Lower leg skin (tissue), 4 donors: ENCODE measurements around the gene RBM26. TPM values are rescaled to one million over a fixed set of nuclear protein-coding genes. Genes with fewer than 3 reads are reported as not detected.
"Not testable (repeated sequence)": the region's sequence is repeated elsewhere in the genome, so short reads cannot be mapped to it uniquely, and the experiment has no call there.

Experiments
- DNase-seq, 2 donors: peaks; one replicate each; pipeline ENCODE4 v3.0.0-alpha.2; 2019; ENCODE audit warnings: low spot score in 2 of 2
- H3K4me3 ChIP-seq: fragments of 200-600 bp; sonication (generic); 2 replicates; pipeline ENCODE4 v1.5.1; 2017; ENCODE audit warnings: mild to moderate bottlenecking, low read depth; ENCODE audit not compliant: poor library complexity, severe bottlenecking
- POLR2A ChIP-seq, 2 donors: fragments of 450-650 bp; IDR thresholded peaks; one replicate each; pipeline ENCODE4 v1.6.1; 2016 to 2017; ENCODE audit warnings: antibody characterized with exemption in 2 of 2, mild to moderate bottlenecking in 1 of 2, moderate library complexity in 1 of 2
- WGBS, 2 donors: methylation state at CpG; one replicate each; pipeline ENCODE4 v1.1.5; 2018; 5-methylcytosine and 5-hydroxymethylcytosine counted together
- intact Hi-C: fragments of 100-400 bp; cut with DNase I; formaldehyde crosslinking; loops from one replicate; pipeline ENCODE4 v1.15.0; 2023; ENCODE audit warnings: low total_unique reads
- total RNA-seq, 4 donors: library from RNA; depleted of rRNA; stranded (reverse); fragments of >200 nt; gene quantifications; one replicate each; pipeline ENCODE4 v1.1.0, GENCODE V29; 2016
- TF ChIP-seq, protein P1 (sequence below), 3 donors: fragments of 450-650 bp; IDR thresholded peaks; one replicate each; pipeline ENCODE4 v1.5.1; 2016; ENCODE audit warnings: antibody characterized with exemption in 3 of 3, mild to moderate bottlenecking in 3 of 3, moderate library complexity in 2 of 3

Gene RBM26
- total RNA-seq, 4 donors from 2014 or later = 23.5 to 29.6 (median 28.8) TPM

DNA sequence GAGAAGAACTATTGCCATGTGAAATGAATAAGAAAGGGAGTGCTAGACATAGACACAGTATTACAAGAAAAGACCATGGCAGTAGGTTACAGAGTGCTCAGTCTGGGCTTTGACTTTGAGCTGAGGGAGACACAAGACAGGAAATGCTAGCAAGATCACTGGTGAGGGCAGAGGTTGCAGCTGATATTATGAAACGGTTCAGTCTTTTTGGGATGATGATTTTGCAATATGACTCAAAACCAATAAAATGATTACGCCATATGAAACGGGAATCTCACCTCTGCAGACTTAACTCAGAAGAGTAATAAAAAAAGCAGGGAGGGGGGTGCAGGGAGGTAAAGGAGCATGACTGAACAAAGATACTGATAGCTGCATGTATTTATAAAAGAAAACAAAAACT, 123.1 kb downstream of the RBM26 start:
- no peak for DNase-seq
- H3K4me3 ChIP-seq = no peak overlapping the region
- WGBS, 2 donors = 32 to 37% methylated on average over 3 of the region's 3 CpGs
- TF ChIP-seq, protein P1, sequence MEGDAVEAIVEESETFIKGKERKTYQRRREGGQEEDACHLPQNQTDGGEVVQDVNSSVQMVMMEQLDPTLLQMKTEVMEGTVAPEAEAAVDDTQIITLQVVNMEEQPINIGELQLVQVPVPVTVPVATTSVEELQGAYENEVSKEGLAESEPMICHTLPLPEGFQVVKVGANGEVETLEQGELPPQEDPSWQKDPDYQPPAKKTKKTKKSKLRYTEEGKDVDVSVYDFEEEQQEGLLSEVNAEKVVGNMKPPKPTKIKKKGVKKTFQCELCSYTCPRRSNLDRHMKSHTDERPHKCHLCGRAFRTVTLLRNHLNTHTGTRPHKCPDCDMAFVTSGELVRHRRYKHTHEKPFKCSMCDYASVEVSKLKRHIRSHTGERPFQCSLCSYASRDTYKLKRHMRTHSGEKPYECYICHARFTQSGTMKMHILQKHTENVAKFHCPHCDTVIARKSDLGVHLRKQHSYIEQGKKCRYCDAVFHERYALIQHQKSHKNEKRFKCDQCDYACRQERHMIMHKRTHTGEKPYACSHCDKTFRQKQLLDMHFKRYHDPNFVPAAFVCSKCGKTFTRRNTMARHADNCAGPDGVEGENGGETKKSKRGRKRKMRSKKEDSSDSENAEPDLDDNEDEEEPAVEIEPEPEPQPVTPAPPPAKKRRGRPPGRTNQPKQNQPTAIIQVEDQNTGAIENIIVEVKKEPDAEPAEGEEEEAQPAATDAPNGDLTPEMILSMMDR (IDR thresholded peaks at IDR 0.05) = no peak
- no peak for TF ChIP-seq POLR2A (IDR thresholded peaks at IDR 0.05)
- intact Hi-C loops = no loop called here

DNA sequence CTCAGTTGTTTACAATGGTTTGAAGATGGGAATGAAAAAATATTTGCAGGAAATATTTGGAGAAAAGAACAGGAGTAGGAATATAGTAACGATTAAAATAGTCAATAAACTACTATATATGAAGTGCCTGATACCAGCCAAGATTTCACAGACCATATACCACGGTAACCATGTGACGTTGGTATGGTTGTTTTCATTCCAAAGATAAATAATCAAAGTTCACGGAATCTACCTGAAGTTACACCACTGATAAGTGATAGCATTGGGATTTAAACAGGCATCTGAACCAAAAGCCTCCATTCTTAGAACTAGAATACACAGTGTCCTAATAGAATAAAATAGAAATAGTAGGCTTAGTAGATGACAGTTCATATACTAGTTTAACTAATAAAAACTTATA, 123.5 kb downstream of the RBM26 start:
- WGBS, 2 donors = 73 to 81% methylated on average over 4 of the region's 4 CpGs
- TF ChIP-seq POLR2A (IDR thresholded peaks at IDR 0.05) = no peak
- TF ChIP-seq, protein P1 (IDR thresholded peaks at IDR 0.05) = no peak
- intact Hi-C loops = no loop called here
- DNase-seq = no peak
- H3K4me3 ChIP-seq = no peak overlapping the region

DNA sequence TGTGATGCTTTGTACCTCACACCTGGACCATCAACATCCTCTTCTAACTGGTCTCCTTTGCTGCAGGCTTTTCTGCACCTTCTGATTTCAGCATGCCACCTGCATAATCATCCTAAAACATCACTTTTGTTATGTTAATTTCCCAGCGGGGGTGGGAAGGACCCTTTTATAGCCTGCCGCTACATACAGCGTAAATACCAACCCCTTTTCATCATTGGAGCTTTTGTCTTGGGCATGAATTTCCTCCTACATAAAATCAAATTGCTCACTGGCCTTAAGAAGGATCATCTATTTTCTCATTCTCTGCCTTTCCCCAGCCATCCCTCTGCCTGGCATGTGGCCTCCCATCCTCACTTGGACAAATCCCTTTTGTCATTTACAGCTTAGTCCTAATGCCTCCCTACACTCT, 124.7 kb downstream of the RBM26 start:
- no peak for TF ChIP-seq POLR2A (IDR thresholded peaks at IDR 0.05)
- TF ChIP-seq, protein P1 (IDR thresholded peaks at IDR 0.05) = no peak
- no peak for DNase-seq
- WGBS, 2 donors = 55 to 61% methylated on average over 3 of the region's 3 CpGs
- no peak overlapping the region for H3K4me3 ChIP-seq
- intact Hi-C loops = no loop called here

DNA sequence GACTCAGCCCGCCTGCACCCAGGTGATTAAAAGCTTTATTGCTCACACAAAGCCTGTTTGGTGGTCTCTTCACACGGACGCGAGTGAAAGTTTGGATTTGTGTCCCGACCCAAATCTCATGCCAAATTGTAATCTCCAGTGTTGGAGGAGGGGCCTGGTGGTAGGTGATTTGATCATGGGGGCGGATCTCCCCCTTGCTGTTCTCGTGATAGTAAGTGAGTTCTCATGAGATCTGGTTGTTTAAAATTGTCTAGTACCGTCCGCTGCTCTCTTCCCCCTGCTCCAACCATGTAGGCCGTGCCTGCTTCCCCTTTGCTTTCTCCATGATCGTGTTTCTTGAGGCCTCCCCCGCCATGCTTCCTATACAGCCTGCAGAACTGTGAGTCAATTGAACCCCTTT, 126.3 kb downstream of the RBM26 start:
- intact Hi-C loops, DNase-seq, H3K4me3 ChIP-seq: not testable (repeated sequence)
- 83 to 93% methylated on average over 12 of the region's 12 CpGs for WGBS, 2 donors

DNA sequence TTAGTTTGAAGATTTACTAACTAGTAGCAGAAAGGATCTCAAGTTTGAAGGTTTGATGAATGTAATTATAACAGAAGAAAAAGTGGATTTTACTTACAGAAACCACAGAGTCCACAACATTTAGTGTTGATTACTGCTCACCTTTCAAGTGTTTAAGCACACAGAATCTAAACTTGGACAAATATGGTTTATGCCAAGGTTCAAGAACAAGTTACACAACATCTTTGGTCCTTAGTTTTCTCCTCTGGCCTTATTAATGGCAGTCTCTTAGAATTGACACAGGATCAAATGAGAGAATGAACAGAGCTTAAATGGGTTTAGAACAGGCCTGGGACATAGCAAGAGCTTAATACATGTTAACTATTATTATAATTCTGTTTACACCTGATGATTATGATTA, 133.0 kb downstream of the RBM26 start:
- TF ChIP-seq, protein P1 (IDR thresholded peaks at IDR 0.05) = no peak
- TF ChIP-seq POLR2A (IDR thresholded peaks at IDR 0.05) = no peak
- DNase-seq = no peak
- intact Hi-C loops = no loop called here
- no peak overlapping the region for H3K4me3 ChIP-seq

DNA sequence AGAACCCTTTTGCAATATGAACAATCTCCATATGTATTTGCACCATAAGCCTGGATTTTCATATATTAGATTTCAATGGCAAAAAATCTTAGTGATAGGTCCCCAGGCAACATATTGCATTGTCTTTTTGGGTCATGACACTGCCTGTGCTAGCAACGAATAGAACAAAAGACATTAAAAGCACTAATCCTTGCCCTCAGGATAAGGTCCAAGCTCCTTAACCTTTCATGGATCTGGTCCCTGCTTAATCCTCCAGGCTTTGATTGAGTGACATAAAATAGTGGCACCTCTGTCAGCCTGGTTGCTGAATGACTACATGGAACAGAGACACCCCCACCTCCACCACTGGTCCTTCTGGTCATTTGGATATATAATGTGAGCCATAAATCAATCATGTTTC, 134.4 kb downstream of the RBM26 start:
- DNase-seq = no peak
- intact Hi-C loops = no loop called here
- TF ChIP-seq, protein P1 (IDR thresholded peaks at IDR 0.05) = no peak
- TF ChIP-seq POLR2A (IDR thresholded peaks at IDR 0.05) = no peak

More for the DNA sequence above, 134.4 kb downstream of the RBM26 start:
- H3K4me3 ChIP-seq = no peak overlapping the region
- WGBS, 2 donors = 6 to 9% methylated on average over 1 of the region's 1 CpG
